H1 (cell line): ENCODE data around the gene CRADD. TPM values are rescaled to one million over a fixed set of nuclear protein-coding genes. Genes with fewer than 3 reads are reported as not detected.

Experiments
- CTCF ChIA-PET: fragments of 300-600 bp; sonication (Branson Sonifier 250); formaldehyde crosslinking; loops from one replicate; lab custom pipeline; 2021; ENCODE audit not compliant: partially characterized antibody; lab: Charles Lee
- POLR2A ChIA-PET: fragments of 300-600 bp; sonication (Branson Sonifier 250); formaldehyde crosslinking; loops from one replicate; lab custom pipeline; 2021; ENCODE audit warnings: inconsistent platforms; ENCODE audit not compliant: partially characterized antibody; lab: Charles Lee
- DNase-seq, 2 experiments: peaks; one replicate each; pipeline versions ENCODE4 v3.0.0 to v3.0.0-alpha.2; 2010 to 2022; ENCODE audit warnings: low spot score in 2 of 2, low read depth in 1 of 2, mixed read lengths in 1 of 2
- FAIRE-seq: peaks from 2 replicates; lab custom pipeline; 2011; peaks lifted over from hg19 to GRCh38; lab: Jason Lieb, UNC
- H2AFZ ChIP-seq: 2 replicates; pipeline ENCODE4 v1.8.1; 2012; ENCODE audit warnings: low read length, inconsistent platforms
- H2AK5ac ChIP-seq: 2 replicates; pipeline ENCODE4 v1.6.1; 2013; ENCODE audit warnings: low read depth, low read length
- H2BK120ac ChIP-seq: replicated peaks from 2 replicates; pipeline ENCODE3; 2013; ENCODE audit warnings: low read depth, low read length, inconsistent platforms
- H2BK12ac ChIP-seq: 2 replicates; pipeline ENCODE4 v1.6.1; 2013; ENCODE audit warnings: low read depth, low read length
- H2BK15ac ChIP-seq: 2 replicates; pipeline ENCODE4 v1.6.1; 2013; ENCODE audit warnings: low read length
- H2BK20ac ChIP-seq: 2 replicates; pipeline ENCODE4 v1.6.1; 2013; ENCODE audit warnings: low read length
- H2BK5ac ChIP-seq: 2 replicates; pipeline ENCODE4 v1.6.1; 2013; ENCODE audit warnings: low read depth, low read length
- H3K14ac ChIP-seq: 2 replicates; pipeline ENCODE4 v1.6.1; 2013; ENCODE audit warnings: inconsistent platforms; ENCODE audit not compliant: insufficient read length
- H3K18ac ChIP-seq: 2 replicates; pipeline ENCODE4 v1.6.1; 2013; ENCODE audit warnings: low read length; ENCODE audit errors: extremely low read depth
- H3K23ac ChIP-seq: 2 replicates; pipeline ENCODE4 v1.6.1; 2013; ENCODE audit warnings: inconsistent platforms; ENCODE audit not compliant: insufficient read length
- H3K23me2 ChIP-seq: 2 replicates; pipeline ENCODE4 v1.6.1; 2013; ENCODE audit warnings: low read depth, low read length
- H3K27ac ChIP-seq: 2 replicates; pipeline ENCODE4 v1.6.1; 2011; ENCODE audit warnings: low read depth, low read length, inconsistent platforms
- H3K27me3 ChIP-seq, 4 experiments: replicated peaks in 1 of 4; 1 replicate in 1 of 4; 2 replicates in 3 of 4; pipeline versions ENCODE4 v1.6.1 to v1.8.1; 2011 to 2013; ENCODE audit warnings: low read length in 3 of 4, mild to moderate bottlenecking in 3 of 4, inconsistent platforms in 2 of 4, mixed read lengths in 2 of 4, moderate library complexity in 1 of 4; ENCODE audit not compliant: control insufficient read depth in 3 of 4, insufficient read depth in 3 of 4; ENCODE audit errors: extremely low read depth in 1 of 4
- H3K36me3 ChIP-seq, 4 experiments: 2 replicates each; pipeline versions ENCODE4 v1.6.1 to v1.8.1; 2011 to 2013; ENCODE audit warnings: mild to moderate bottlenecking in 4 of 4, low read length in 3 of 4, moderate library complexity in 2 of 4, control low read depth in 1 of 4, inconsistent platforms in 1 of 4; ENCODE audit not compliant: insufficient read depth in 4 of 4, control insufficient read depth in 2 of 4
- H3K4ac ChIP-seq: replicated peaks from 2 replicates; pipeline ENCODE3; 2013; ENCODE audit warnings: low read length, low read depth, mixed read lengths, inconsistent platforms; ENCODE audit not compliant: insufficient read length
- H3K4me1 ChIP-seq, 4 experiments: replicated peaks in 1 of 4; 1 replicate in 1 of 4; 2 replicates in 3 of 4; pipeline versions ENCODE4 v1.6.1 to v1.8.1; 2011 to 2013; ENCODE audit warnings: low read length in 3 of 4, inconsistent platforms in 2 of 4, mixed read lengths in 1 of 4; ENCODE audit not compliant: insufficient read depth in 4 of 4, control insufficient read depth in 3 of 4
- H3K4me2 ChIP-seq, 2 experiments: 2 replicates each; pipeline versions ENCODE4 v1.6.1 to v1.8.1; 2011 to 2013; ENCODE audit warnings: low read depth in 2 of 2, low read length in 2 of 2, control low read depth in 1 of 2, inconsistent platforms in 1 of 2, mild to moderate bottlenecking in 1 of 2; ENCODE audit not compliant: insufficient read depth in 1 of 2
- H3K4me3 ChIP-seq, 4 experiments: fragments of 200-600, 300-600 bp in 1 of 4; sonication (generic), shearing (Covaris generic), sonication (Bioruptor Twin) in 1 of 4; 2 replicates each; pipeline versions ENCODE4 v1.5.1 to v1.8.1; 2011 to 2016; ENCODE audit warnings: low read length in 4 of 4, low read depth in 3 of 4, control low read depth in 2 of 4, inconsistent platforms in 2 of 4, mild to moderate bottlenecking in 2 of 4, mixed read lengths in 1 of 4, moderate library complexity in 1 of 4; ENCODE audit not compliant: insufficient read depth in 2 of 4; ENCODE audit errors: extremely low read depth in 1 of 4
- H3K56ac ChIP-seq: replicated peaks from 2 replicates; pipeline ENCODE3; 2013; ENCODE audit warnings: low read depth, mild to moderate bottlenecking, mixed read lengths, low read length, inconsistent platforms; ENCODE audit not compliant: insufficient read length
- H3K79me1 ChIP-seq: 2 replicates; pipeline ENCODE4 v1.6.1; 2013; ENCODE audit warnings: low read depth, low read length, control low read depth
- H3K79me2 ChIP-seq, 2 experiments: 2 replicates each; pipeline versions ENCODE4 v1.6.1 to v1.8.1; 2012 to 2013; ENCODE audit warnings: low read length in 2 of 2, mild to moderate bottlenecking in 2 of 2, inconsistent platforms in 1 of 2; ENCODE audit not compliant: insufficient read depth in 2 of 2, control insufficient read depth in 1 of 2
- H3K9ac ChIP-seq, 4 experiments: replicated peaks in 1 of 4; 1 replicate in 1 of 4; 2 replicates in 3 of 4; pipeline versions ENCODE4 v1.6.1 to v1.8.1; 2011 to 2013; ENCODE audit warnings: low read depth in 3 of 4, low read length in 3 of 4, control low read depth in 2 of 4, mild to moderate bottlenecking in 2 of 4, moderate library complexity in 2 of 4, inconsistent platforms in 1 of 4; ENCODE audit errors: extremely low read depth in 1 of 4
- H3K9me3 ChIP-seq, 2 experiments: 2 replicates each; pipeline versions ENCODE4 v1.6.1 to v1.8.1; 2012 to 2013; ENCODE audit warnings: mild to moderate bottlenecking in 2 of 2, moderate library complexity in 2 of 2, control low read depth in 1 of 2, inconsistent platforms in 1 of 2, low read depth in 1 of 2, low read length in 1 of 2, mixed read lengths in 1 of 2; ENCODE audit not compliant: insufficient read depth in 2 of 2
- H4K20me1 ChIP-seq, 2 experiments: replicated peaks in 1 of 2; 2 replicates each; pipeline versions ENCODE3 to v1.8.1; 2011 to 2013; ENCODE audit warnings: inconsistent platforms in 2 of 2, low read length in 2 of 2, mild to moderate bottlenecking in 1 of 2; ENCODE audit not compliant: insufficient read depth in 2 of 2, control insufficient read depth in 1 of 2
- H4K5ac ChIP-seq: 2 replicates; pipeline ENCODE4 v1.6.1; 2013; ENCODE audit warnings: low read length, low read depth, mixed read lengths, inconsistent platforms; ENCODE audit not compliant: insufficient read length
- H4K8ac ChIP-seq: 2 replicates; pipeline ENCODE4 v1.8.0; 2013; ENCODE audit warnings: mild to moderate bottlenecking, moderate library complexity, low read length, inconsistent platforms; ENCODE audit not compliant: insufficient read depth; ENCODE audit errors: extremely low read depth
- H4K91ac ChIP-seq: replicated peaks from 2 replicates; pipeline ENCODE3; 2013; ENCODE audit warnings: low read length, mixed read lengths, inconsistent platforms; ENCODE audit not compliant: insufficient read length
- ATF2 ChIP-seq: IDR thresholded peaks from 2 replicates; pipeline ENCODE4 v1.6.1; 2012; ENCODE audit warnings: low read length, inconsistent platforms
- BACH1 ChIP-seq: IDR thresholded peaks from 2 replicates; pipeline ENCODE4 v1.6.1; 2012; ENCODE audit warnings: low read length, improper control_type of control experiment
- BCL11A ChIP-seq, 2 experiments: IDR thresholded peaks; one replicate each; pipeline ENCODE4 v1.6.1; 2011; ENCODE audit warnings: low read depth in 2 of 2, low read length in 2 of 2, mild to moderate bottlenecking in 2 of 2
- CTBP2 ChIP-seq: IDR thresholded peaks from 2 replicates; pipeline ENCODE4 v1.7.0; 2011; ENCODE audit warnings: borderline replicate concordance, mild to moderate bottlenecking, moderate library complexity, mixed read lengths, low read length; ENCODE audit not compliant: insufficient read depth, insufficient read length
- KDM4A ChIP-seq: IDR thresholded peaks from one replicate; pipeline ENCODE4 v1.7.1; 2012; ENCODE audit warnings: low read depth, mild to moderate bottlenecking, moderate library complexity, low read length, inconsistent platforms; ENCODE audit not compliant: severe bottlenecking
- POU5F1 ChIP-seq: IDR thresholded peaks from 2 replicates; pipeline ENCODE4 v1.6.1; 2011; ENCODE audit warnings: low read depth, mild to moderate bottlenecking, low read length, moderate library complexity
- SP1 ChIP-seq: IDR thresholded peaks from 2 replicates; pipeline ENCODE4 v1.6.1; 2011; ENCODE audit warnings: low read depth, low read length
- SP2 ChIP-seq: IDR thresholded peaks from 2 replicates; pipeline ENCODE4 v1.6.1; 2012; ENCODE audit warnings: mild to moderate bottlenecking, low read length, inconsistent platforms
- SP4 ChIP-seq: IDR thresholded peaks from 2 replicates; pipeline ENCODE4 v1.6.1; 2012; ENCODE audit warnings: low read length, inconsistent platforms
- WGBS, 2 experiments: shearing (Covaris generic) in 1 of 2; methylation state at CpG; one replicate each; pipeline versions ENCODE4 v1.1.6 to v1.1.7; 2013 to 2015; ENCODE audit warnings: low lambda C conversion rate in 2 of 2, mixed read lengths in 2 of 2, inconsistent platforms in 1 of 2, low coverage in 1 of 2, missing lambda C conversion rate in 1 of 2; ENCODE audit not compliant: insufficient replicate concordance in 2 of 2, insufficient coverage in 1 of 2, insufficient read length in 1 of 2; ENCODE audit errors: extremely low coverage in 1 of 2, missing lambda C conversion rate in 1 of 2; 5-methylcytosine and 5-hydroxymethylcytosine counted together
- polyA plus RNA-seq, 7 experiments: library from polyadenylated mRNA; depleted of rRNA in 3 of 7; stranded (reverse) in 5 of 7; unstranded in 2 of 7; fragments of >200 nt in 5 of 7; fragments of 200-250 nt in 2 of 7; gene quantifications; 1 replicate in 5 of 7; 2 replicates in 1 of 7; 4 replicates in 1 of 7; pipeline versions ENCODE4 v1.2.1 to v1.2.3, GENCODE V29; 2011 to 2013; ENCODE audit warnings: missing spikeins in 2 of 7, mixed read lengths in 2 of 7
- total RNA-seq: library from RNA; stranded (reverse); fragmentation: NEBNext Ultra II Directional; extraction: Animal tissue kit (Norgen Biotek cat#: 25700); gene quantifications from 2 replicates; pipeline ENCODE4 v1.2.1, GENCODE V29; 2021

The CRADD gene
- total and polyA plus RNA-seq, 2 of the 8 experiments (the other 6 are each of a cell fraction or from before 2014, with no cell fraction given) = 8.1 to 15.4 TPM

DNA sequence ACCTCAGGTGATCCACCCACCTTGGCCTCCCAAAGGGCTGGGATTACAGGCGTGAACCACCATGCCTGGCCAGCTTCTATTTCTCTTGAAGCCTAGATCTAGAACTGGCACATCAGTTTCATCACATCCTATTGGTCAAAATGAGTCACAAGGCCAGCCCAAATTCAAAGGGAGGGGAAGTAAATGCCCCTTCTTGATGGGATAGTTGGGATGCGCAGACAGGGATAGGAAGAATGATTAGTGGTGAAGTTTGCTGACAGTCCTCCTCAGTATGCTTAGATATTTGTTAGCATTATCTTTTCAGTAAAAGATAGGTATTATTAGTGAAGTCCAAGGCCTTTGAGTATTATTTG, 33.4 kb downstream of the CRADD start:
- Histone ChIP-seq H2BK12ac (no peak overlapping the region), H3K9me3 (peaks cover 8 to 9% of the 10 kb centered on the region in 2 experiments; a peak in 2 of 4 replicates), H4K91ac (no peak overlapping the region), H3K79me1 (no peaks in the 10 kb centered on the region), H3K4me1 (no peaks in the 10 kb centered on the region), H3K14ac (no peak overlapping the region), H3K9ac (no peak overlapping the region), H4K20me1 (no peaks in the 10 kb centered on the region), H2BK120ac (no peak overlapping the region), H3K56ac (no peak overlapping the region), H3K79me2 (no peaks in the 10 kb centered on the region), H3K18ac (no peak overlapping the region), H3K4me3 (no peak overlapping the region), H4K8ac (no peak overlapping the region), H3K27ac (no peak overlapping the region), H2BK20ac (no peak overlapping the region), H2AFZ (no peak overlapping the region), H2BK15ac (no peak overlapping the region), H2AK5ac (no peak overlapping the region), H3K36me3 (no peaks in the 10 kb centered on the region), H3K23me2 (no peaks in the 10 kb centered on the region), H3K23ac (no peak overlapping the region), H3K4ac (no peak overlapping the region), H4K5ac (no peak overlapping the region), H3K27me3 (no peaks in the 10 kb centered on the region), H2BK5ac (no peak overlapping the region), H3K4me2 (no peak overlapping the region)
- no peak for DNase-seq
- 90% methylated on average over 2 of the region's 2 CpGs; no CpG with 5 or more reads in 1 of the 2 experiments for WGBS, 2 experiments
- no peak for FAIRE-seq
- TF ChIP-seq SP4 (no peak), POU5F1 (no peak), BCL11A (IDR thresholded peaks at IDR 0.05; ENCODE audit: low read depth in 2 of 2, low read length in 2 of 2) (no peak), SP1 (no peak), BACH1 (no peak), CTBP2 (no peak), SP2 (no peak), KDM4A (no peak), ATF2 (no peak)
- CTCF ChIA-PET = interaction anchor here (0.6 to 1.2 kb wide), 4 partner anchors 23 to 290 kb away, joined by 3 to 7 read pairs (median 3); no protein-coding TSS in a partner anchor
- POLR2A ChIA-PET = interaction anchor here (1.4 kb wide), 1 partner anchor 9 kb away, joined by 3 read pairs; no protein-coding TSS in a partner anchor
